ENCODE results near the gene CELF6.

CELF6 gene

DNA sequence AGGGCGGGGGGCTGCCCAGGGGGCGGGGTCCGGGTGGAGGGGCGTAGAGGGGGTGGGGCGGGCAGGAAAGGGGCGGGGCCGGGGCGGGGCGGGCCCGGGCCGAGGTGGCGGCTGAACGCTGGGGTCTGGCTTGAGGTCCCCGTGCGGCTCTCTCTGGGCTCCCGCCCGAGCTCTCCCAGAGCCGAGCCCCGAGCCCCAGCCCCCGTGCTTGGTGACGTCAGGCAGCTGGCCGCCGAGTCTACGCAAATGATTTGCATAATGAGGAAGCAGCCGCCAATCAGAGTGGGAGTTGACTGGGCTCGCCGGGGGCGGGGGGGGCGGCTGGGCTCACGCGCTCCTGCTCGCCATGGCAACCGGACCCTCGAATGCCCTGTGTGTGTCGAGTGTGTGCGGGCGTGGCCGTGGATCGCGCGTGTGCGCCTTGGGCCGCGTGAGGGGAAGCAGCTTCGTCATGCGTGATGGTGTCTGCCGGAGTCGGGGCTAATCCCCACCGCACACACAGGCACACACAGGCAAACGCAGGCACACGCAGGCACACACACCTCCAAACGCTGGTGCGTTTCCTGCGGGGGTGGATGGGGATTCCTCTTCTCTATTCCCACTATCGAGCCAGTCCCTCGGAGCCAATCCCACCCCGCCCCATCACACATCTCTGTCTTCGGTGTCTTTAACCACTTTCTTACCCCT, at the start of gene CELF6:
Gene CELF6, minus strand, starts transcription at position 173 of the 687 bp plus-strand sequence. CDS start 283 bp downstream, outside the sequence.
- Histone ChIP-seq H3K27ac (ENCODE audit: low read length) (no peak within 1 kb of the TSS), H3K9ac (ENCODE audit: low read depth, low read length) (peak within 1 kb of the TSS; percentile 26; the same call in 1 of the 2 replicates), H3K4me3 (ENCODE audit: low read length) (peak within 1 kb of the TSS; percentile 81), H3K27me3 (ENCODE audit: insufficient read depth, low read length) (peaks cover 59% of the 10 kb centered on the region), H3K9me3 (ENCODE audit: insufficient read depth, low read depth, low read length) (peaks cover 3% of the 10 kb centered on the region; the same call in 1 of the 2 replicates), H3K4me1 (ENCODE audit: insufficient read depth, low read length) (no peaks in the 10 kb centered on the region), H3K36me3 (ENCODE audit: insufficient read depth, low read depth, low read length) (no peaks in the 10 kb centered on the region)

DNA sequence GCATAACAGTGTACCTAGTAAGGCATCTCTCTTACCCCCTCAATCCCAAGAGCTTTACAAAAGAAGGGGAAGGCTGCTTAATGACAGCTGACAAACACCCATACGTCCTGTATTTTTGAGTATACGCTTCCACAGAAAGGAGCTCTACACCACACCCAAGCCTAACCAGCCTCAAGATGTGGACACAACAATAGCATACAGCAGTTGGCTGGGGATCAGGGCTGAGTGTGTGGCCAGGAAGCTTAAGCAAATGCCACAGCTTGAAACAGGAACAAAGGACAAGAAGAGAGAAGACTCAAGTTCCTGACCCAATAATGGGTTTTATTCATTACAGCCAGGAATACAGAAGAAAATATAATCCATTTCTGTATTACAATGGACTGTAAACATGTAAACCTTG, 48.9 kb upstream of the CELF6 start:
- Histone ChIP-seq H3K9me3 (ENCODE audit: insufficient read depth, low read depth, low read length) (no peaks in the 10 kb centered on the region), H3K27ac (ENCODE audit: low read length) (no peak overlapping the region), H3K27me3 (ENCODE audit: insufficient read depth, low read length) (no peaks in the 10 kb centered on the region), H3K4me1 (ENCODE audit: insufficient read depth, low read length) (no peaks in the 10 kb centered on the region), H3K4me3 (ENCODE audit: low read length) (no peak overlapping the region), H3K36me3 (ENCODE audit: insufficient read depth, low read depth, low read length) (peaks cover 6% of the 10 kb centered on the region; the same call in 1 of the 2 replicates), H3K9ac (ENCODE audit: low read depth, low read length) (no peak overlapping the region)

DNA sequence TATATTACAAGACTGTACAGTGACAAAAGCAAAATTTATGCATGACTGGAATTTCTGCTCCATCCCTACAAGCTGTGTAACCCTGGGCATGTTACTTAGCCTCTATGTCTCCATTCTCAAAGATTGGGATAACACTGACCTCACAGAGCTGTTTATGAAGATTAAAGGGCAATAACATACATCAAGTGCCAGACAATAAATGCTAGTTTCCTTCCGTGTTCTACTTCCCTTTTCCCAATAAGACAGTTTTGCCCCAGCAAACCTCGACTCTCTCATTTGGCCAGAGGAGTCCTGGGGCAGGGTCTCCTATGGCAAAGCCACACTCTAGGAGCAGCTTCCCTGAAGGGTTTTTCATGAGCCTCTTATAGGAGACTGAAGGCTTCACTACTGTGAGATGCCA, 48.4 kb upstream of the CELF6 start:
- Histone ChIP-seq H3K27me3 (ENCODE audit: insufficient read depth, low read length) (no peaks in the 10 kb centered on the region), H3K9ac (ENCODE audit: low read depth, low read length) (no peak overlapping the region), H3K36me3 (ENCODE audit: insufficient read depth, low read depth, low read length) (peaks cover 6% of the 10 kb centered on the region; the same call in 1 of the 2 replicates), H3K4me1 (ENCODE audit: insufficient read depth, low read length) (no peaks in the 10 kb centered on the region), H3K4me3 (ENCODE audit: low read length) (no peak overlapping the region), H3K9me3 (ENCODE audit: insufficient read depth, low read depth, low read length) (no peaks in the 10 kb centered on the region), H3K27ac (ENCODE audit: low read length) (no peak overlapping the region)

DNA sequence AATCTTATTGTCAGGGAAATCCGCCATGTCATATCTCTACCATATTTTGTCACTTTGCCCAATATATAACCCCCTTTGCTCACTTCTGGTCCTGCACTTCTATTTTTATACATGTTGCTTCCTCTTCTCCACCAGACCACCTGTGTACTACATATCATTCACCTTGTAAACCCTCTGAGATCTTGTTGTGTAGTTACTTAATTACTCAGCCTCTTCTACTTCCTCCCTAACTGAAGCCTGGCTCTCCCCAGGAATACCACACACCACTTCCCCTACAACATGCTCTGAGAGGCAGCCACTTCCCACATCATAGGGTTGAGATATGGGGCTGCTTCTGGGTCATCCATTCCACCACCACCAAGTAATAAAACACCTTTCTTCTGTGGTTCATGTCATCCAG, 45.9 kb upstream of the CELF6 start:
- Histone ChIP-seq H3K9me3 (ENCODE audit: insufficient read depth, low read depth, low read length) (no peaks in the 10 kb centered on the region), H3K4me1 (ENCODE audit: insufficient read depth, low read length) (no peaks in the 10 kb centered on the region), H3K27ac (ENCODE audit: low read length) (no peak overlapping the region), H3K27me3 (ENCODE audit: insufficient read depth, low read length) (no peaks in the 10 kb centered on the region), H3K9ac (ENCODE audit: low read depth, low read length) (no peak overlapping the region), H3K4me3 (ENCODE audit: low read length) (no peak overlapping the region), H3K36me3 (ENCODE audit: insufficient read depth, low read depth, low read length) (peaks cover 6% of the 10 kb centered on the region; the same call in 1 of the 2 replicates)

DNA sequence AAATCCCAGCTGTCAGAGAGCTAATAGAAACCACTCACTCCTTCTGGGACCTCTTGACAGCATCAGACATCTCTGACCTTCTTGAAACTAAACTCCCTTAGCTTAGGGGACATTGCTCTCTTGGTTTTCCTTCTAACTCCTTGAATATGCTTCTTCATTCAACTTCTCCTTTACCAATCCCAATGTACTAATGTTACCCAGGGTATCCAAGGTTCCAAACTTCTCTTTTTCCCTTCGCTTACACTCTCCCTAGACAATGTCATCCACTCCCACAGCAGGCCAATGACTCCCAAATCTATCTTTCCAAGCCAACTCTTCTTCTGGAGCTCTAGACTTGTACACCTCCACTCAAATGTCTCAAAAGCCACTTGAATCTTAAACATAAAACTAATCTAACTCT, 41.2 kb upstream of the CELF6 start:
- peaks cover 5% of the 10 kb centered on the region; the same call in 1 of the 2 replicates for H3K36me3 ChIP-seq (ENCODE audit: insufficient read depth, low read depth, low read length)
- H3K9me3 ChIP-seq (ENCODE audit: insufficient read depth, low read depth, low read length): no peaks in the 10 kb centered on the region
- no peak overlapping the region for H3K4me3 ChIP-seq (ENCODE audit: low read length)
- H3K27ac ChIP-seq (ENCODE audit: low read length): no peak overlapping the region
- H3K27me3 ChIP-seq (ENCODE audit: insufficient read depth, low read length): no peaks in the 10 kb centered on the region
- no peak overlapping the region for H3K9ac ChIP-seq (ENCODE audit: low read depth, low read length)
- H3K4me1 ChIP-seq (ENCODE audit: insufficient read depth, low read length): no peaks in the 10 kb centered on the region

DNA sequence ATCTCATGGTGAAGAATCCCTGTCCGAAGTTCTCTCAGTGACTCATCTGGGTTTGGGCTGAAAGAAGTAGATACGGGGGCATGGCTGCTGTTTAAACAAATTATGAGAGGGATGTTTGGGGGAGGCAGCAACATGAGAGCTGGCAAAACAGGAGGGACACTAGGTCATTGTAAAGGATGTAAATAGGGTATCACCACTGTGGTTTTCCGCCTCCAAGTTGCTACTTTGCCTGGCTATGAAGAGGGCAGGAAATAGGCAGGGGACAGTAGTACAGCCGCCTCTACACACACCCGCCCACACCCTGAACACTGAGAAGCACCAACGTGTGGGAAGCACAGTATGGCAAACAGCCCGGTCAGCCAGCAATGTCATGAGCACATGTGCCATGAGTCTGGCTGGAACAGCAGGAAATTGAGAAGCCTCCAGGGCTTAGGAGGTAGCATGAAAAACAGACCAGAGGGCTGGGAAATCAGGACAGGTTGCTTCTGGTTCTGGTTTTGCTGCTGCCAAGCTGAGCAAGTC, 38.8 kb upstream of the CELF6 start:
- Histone ChIP-seq H3K36me3 (ENCODE audit: insufficient read depth, low read depth, low read length) (peaks cover 25% of the 10 kb centered on the region), H3K9me3 (ENCODE audit: insufficient read depth, low read depth, low read length) (no peaks in the 10 kb centered on the region), H3K9ac (ENCODE audit: low read depth, low read length) (no peak overlapping the region), H3K27ac (ENCODE audit: low read length) (no peak overlapping the region), H3K4me3 (ENCODE audit: low read length) (no peak overlapping the region), H3K4me1 (ENCODE audit: insufficient read depth, low read length) (no peaks in the 10 kb centered on the region), H3K27me3 (ENCODE audit: insufficient read depth, low read length) (no peaks in the 10 kb centered on the region)

DNA sequence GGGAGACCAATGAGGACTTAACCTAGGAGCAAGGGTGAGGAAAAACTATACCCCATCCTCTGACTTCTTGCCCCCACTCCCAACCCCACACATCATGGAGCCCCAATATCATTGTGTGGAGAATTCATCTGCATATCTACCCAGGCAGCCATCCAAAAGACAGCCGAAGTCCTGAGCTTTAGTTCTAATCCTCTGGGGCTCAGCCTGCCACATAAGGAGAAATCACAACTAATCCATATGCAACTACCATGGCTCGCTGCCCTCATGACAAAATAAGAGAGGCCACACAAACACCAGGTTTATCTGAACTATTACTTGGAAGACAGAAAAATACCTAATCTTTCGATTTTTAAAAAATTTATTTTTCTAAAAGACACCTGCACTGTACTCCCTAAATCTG, 38.2 kb upstream of the CELF6 start:
- Histone ChIP-seq H3K9ac (ENCODE audit: low read depth, low read length) (no peak overlapping the region), H3K9me3 (ENCODE audit: insufficient read depth, low read depth, low read length) (no peaks in the 10 kb centered on the region), H3K4me3 (ENCODE audit: low read length) (no peak overlapping the region), H3K36me3 (ENCODE audit: insufficient read depth, low read depth, low read length) (peaks cover 31% of the 10 kb centered on the region), H3K4me1 (ENCODE audit: insufficient read depth, low read length) (no peaks in the 10 kb centered on the region), H3K27ac (ENCODE audit: low read length) (no peak overlapping the region), H3K27me3 (ENCODE audit: insufficient read depth, low read length) (no peaks in the 10 kb centered on the region)

DNA sequence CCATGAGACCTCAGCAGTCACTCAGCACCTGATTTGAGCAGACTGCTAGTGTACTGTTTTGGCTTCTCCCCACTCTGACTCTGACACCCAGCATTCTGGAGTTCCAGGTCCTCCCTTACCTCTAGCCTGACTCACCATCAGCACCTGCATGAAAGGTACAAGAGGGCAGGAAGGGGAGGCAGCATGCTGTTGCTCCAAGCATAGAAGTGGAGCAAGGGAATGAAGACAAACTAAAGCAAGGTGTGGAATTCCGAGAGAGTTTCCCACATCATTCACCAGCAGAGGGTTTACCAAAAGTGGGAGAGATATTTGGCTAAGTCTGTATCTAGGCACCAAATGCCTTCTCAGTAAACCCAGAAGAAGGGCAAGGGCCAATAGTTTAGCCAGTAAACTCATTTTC, 34.5 kb upstream of the CELF6 start:
- Histone ChIP-seq H3K36me3 (ENCODE audit: insufficient read depth, low read depth, low read length) (peaks cover 57% of the 10 kb centered on the region), H3K9ac (ENCODE audit: low read depth, low read length) (no peak overlapping the region)

DNA sequence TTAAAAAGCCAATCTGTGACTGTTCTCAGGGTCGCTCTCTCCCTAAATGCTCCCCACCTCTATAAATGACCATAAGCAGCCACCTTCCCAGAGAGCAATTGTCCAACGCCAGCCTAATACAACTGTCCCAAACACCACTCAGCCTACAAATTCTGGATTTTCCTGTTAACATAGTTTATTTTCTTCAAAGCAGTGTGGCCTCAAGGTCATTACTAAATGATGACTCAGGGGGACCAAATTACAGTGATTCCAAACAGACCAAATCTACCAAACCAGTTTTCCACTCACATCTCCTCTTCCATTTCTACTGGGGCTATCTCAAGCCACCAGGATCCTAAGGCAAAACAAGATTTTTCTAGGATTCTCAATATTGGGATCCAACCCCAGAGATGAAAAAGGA, 33.3 kb upstream of the CELF6 start:
- H3K9ac ChIP-seq (ENCODE audit: low read depth, low read length): no peak overlapping the region
- H3K27ac ChIP-seq (ENCODE audit: low read length): no peak overlapping the region
- H3K4me3 ChIP-seq (ENCODE audit: low read length): no peak overlapping the region
- H3K9me3 ChIP-seq (ENCODE audit: insufficient read depth, low read depth, low read length): no peaks in the 10 kb centered on the region
- peaks cover 67% of the 10 kb centered on the region for H3K36me3 ChIP-seq (ENCODE audit: insufficient read depth, low read depth, low read length)
- H3K4me1 ChIP-seq (ENCODE audit: insufficient read depth, low read length): no peaks in the 10 kb centered on the region
- no peaks in the 10 kb centered on the region for H3K27me3 ChIP-seq (ENCODE audit: insufficient read depth, low read length)

More for the DNA sequence above, 34.5 kb upstream of the CELF6 start:
- Histone ChIP-seq H3K27ac (ENCODE audit: low read length) (no peak overlapping the region), H3K27me3 (ENCODE audit: insufficient read depth, low read length) (no peaks in the 10 kb centered on the region), H3K4me3 (ENCODE audit: low read length) (no peak overlapping the region), H3K9me3 (ENCODE audit: insufficient read depth, low read depth, low read length) (no peaks in the 10 kb centered on the region), H3K4me1 (ENCODE audit: insufficient read depth, low read length) (no peaks in the 10 kb centered on the region)

DNA sequence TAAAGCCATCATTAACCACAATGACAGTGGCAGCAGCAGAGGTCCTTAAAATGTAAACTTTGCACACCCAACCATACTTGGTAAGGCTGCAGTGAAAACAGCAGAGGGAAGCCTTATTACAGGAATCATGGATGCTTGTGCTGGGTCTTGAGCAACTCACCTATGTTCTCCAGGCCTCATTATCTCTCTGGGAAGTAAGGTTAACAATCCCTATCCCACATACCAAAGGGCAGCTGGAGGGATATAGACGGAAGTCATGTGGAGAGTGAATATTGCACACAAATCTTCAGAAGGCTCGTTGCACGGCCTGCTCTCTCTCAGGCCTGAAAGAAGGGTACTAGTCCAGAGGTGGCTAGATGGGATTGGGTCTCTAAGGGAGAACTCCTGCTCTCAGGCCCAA, 25.8 kb upstream of the CELF6 start:
- no peaks in the 10 kb centered on the region for H3K27me3 ChIP-seq (ENCODE audit: insufficient read depth, low read length)
- H3K27ac ChIP-seq (ENCODE audit: low read length): no peak overlapping the region
- H3K4me3 ChIP-seq (ENCODE audit: low read length): no peak overlapping the region
- peaks cover 55% of the 10 kb centered on the region for H3K36me3 ChIP-seq (ENCODE audit: insufficient read depth, low read depth, low read length)
- no peaks in the 10 kb centered on the region for H3K9me3 ChIP-seq (ENCODE audit: insufficient read depth, low read depth, low read length)
- H3K4me1 ChIP-seq (ENCODE audit: insufficient read depth, low read length): 0 out of 2 replicates have a peak, but pooled peaks cover 3% of the 10 kb centered on the region
- no peak overlapping the region for H3K9ac ChIP-seq (ENCODE audit: low read depth, low read length)

DNA sequence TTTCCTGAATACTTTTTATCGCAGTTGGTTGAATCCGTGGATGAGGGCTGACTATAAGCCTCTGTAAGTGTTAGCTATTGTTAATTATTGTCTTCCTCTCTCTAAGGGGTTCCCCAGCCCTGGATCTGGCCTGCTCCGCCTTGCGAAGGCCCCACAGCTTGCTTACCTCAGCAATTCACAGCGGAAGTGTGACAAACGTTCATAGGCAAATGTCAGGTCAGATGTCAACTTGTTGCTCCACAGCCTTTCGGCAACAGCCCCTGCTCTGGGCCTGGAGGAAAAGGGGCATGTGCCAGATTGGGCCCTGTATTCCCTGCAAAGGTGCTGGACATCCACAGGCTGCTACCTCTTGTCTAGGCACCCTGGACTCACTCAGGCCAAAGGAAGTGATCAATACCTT, 25.3 kb upstream of the CELF6 start:
- H3K4me1 ChIP-seq (ENCODE audit: insufficient read depth, low read length): 0 out of 2 replicates have a peak, but pooled peaks cover 3% of the 10 kb centered on the region
- no peak overlapping the region for H3K9ac ChIP-seq (ENCODE audit: low read depth, low read length)
- H3K36me3 ChIP-seq (ENCODE audit: insufficient read depth, low read depth, low read length): peaks cover 50% of the 10 kb centered on the region
- H3K27ac ChIP-seq (ENCODE audit: low read length): no peak overlapping the region
- no peak overlapping the region for H3K4me3 ChIP-seq (ENCODE audit: low read length)
- no peaks in the 10 kb centered on the region for H3K9me3 ChIP-seq (ENCODE audit: insufficient read depth, low read depth, low read length)
- no peaks in the 10 kb centered on the region for H3K27me3 ChIP-seq (ENCODE audit: insufficient read depth, low read length)

DNA sequence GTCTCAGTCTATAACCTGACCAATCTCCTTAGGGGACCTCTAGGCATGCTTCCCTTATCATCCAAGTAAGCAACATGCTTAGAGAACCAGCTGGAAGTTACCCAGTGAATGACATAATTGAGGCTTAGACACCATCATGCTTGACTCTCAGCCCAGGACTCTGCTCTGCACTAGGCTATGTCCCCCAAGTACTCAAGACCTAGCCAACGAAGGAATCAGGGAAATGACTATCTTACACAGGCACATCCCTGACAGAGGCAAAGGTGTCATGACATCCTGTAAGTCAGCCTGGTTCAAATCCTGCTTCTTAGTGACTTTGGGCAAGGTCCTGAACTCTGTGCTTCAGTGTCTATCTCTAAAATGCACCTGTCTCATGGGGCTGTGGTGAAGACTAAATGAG, 24.6 kb upstream of the CELF6 start:
- peaks cover 46% of the 10 kb centered on the region for H3K36me3 ChIP-seq (ENCODE audit: insufficient read depth, low read depth, low read length)
- no peak overlapping the region for H3K27ac ChIP-seq (ENCODE audit: low read length)
- 0 out of 2 replicates have a peak, but pooled peaks cover 3% of the 10 kb centered on the region for H3K4me1 ChIP-seq (ENCODE audit: insufficient read depth, low read length)
- H3K9me3 ChIP-seq (ENCODE audit: insufficient read depth, low read depth, low read length): no peaks in the 10 kb centered on the region
- no peak overlapping the region for H3K9ac ChIP-seq (ENCODE audit: low read depth, low read length)
- no peak overlapping the region for H3K4me3 ChIP-seq (ENCODE audit: low read length)
- H3K27me3 ChIP-seq (ENCODE audit: insufficient read depth, low read length): no peaks in the 10 kb centered on the region

Data from iPS-20b (cell line).